NCI-H2029 treated with DMSO at 0.1 percent for 48 hours (cell line): ENCODE data around the gene CHTOP.
A peak's percentile ranks its signal among the peaks of the same experiment; 100 is the strongest.
"Not testable (repeated sequence)": the region's sequence is repeated elsewhere in the genome, so short reads cannot be mapped to it uniquely, and the experiment has no call there.

ENCODE experiments used
- DNase-seq: peaks from one replicate; lab custom pipeline; 2025; lab: John Stamatoyannopoulos, UW

Gene CHTOP

GRCh38 chr1:153659175-153659534 lies 25.3 kb downstream of the CHTOP start:
- no peak for DNase-seq

- DNase-seq, result no peak
Measured at GRCh38 chr1:153659656-153660055, 25.8 kb downstream of the CHTOP start.

- no peak for DNase-seq
Measured at GRCh38 chr1:153661111-153661708, 27.3 kb downstream of the CHTOP start.

- DNase-seq, result no peak
Measured at GRCh38 chr1:153662269-153662668, 28.4 kb downstream of the CHTOP start.

GRCh38 chr1:153663211-153663610 lies 29.3 kb downstream of the CHTOP start:
- no peak for DNase-seq

- no peak for DNase-seq
Measured at GRCh38 chr1:153667439-153667838, 33.6 kb downstream of the CHTOP start.

GRCh38 chr1:153668672-153669071 lies 34.8 kb downstream of the CHTOP start:
- DNase-seq, result not testable (repeated sequence)

- no peak for DNase-seq
Measured at GRCh38 chr1:153669606-153670005, 35.7 kb downstream of the CHTOP start.

- DNase-seq, result no peak
Measured at GRCh38 chr1:153670257-153670858, 36.5 kb downstream of the CHTOP start.

- DNase-seq, result peak; percentile 97
Measured at GRCh38 chr1:153670859-153671627, 37.2 kb downstream of the CHTOP start, which contains the start of gene ILF2. TSS of gene ILF2 (minus strand) at chr1:153670993. CDS start at chr1:153670922, 71 bp downstream.

- DNase-seq, result peak; percentile 70
Measured at GRCh38 chr1:153671628-153672353, 37.9 kb downstream of the CHTOP start.

- DNase-seq, result no peak
Measured at GRCh38 chr1:153673511-153673910, 39.6 kb downstream of the CHTOP start.

- DNase-seq, result peak; percentile 17
Measured at GRCh38 chr1:153677718-153678518, 44.1 kb downstream of the CHTOP start.

- no peak for DNase-seq
Measured at GRCh38 chr1:153678519-153679336, 44.9 kb downstream of the CHTOP start, which contains the start of gene NPR1. TSS of gene NPR1 (plus strand) at chr1:153678688. CDS start at chr1:153679109, 421 bp downstream.

GRCh38 chr1:153679337-153680119 lies 45.7 kb downstream of the CHTOP start:
- no peak for DNase-seq

GRCh38 chr1:153680120-153680403 lies 46.2 kb downstream of the CHTOP start:
- DNase-seq, result no peak

- no peak for DNase-seq
Measured at GRCh38 chr1:153682730-153683129, 48.9 kb downstream of the CHTOP start.

- no peak for DNase-seq
Measured at GRCh38 chr1:153683854-153684253, 50.0 kb downstream of the CHTOP start.

- DNase-seq, result no peak
Measured at GRCh38 chr1:153684892-153685291, 51.0 kb downstream of the CHTOP start.
